K562 (cell line): ENCODE results near the gene PSMB4. TPM values are rescaled to one million over a fixed set of nuclear protein-coding genes. Genes with fewer than 3 reads are reported as not detected.

Source experiments
- ATAC-seq: fragments of 200-7000 bp; cut with Tn5 transposase; 3 replicates; pipeline ENCODE4 v1.9.1; 2020; ENCODE audit warnings: moderate library complexity
- BruUV-seq: library from RNA; stranded (reverse); fragments of 400-500 nt; replicated peaks from 2 replicates; lab custom pipeline; 2021; lab: Mats Ljungman, UMichigan
- CTCF ChIA-PET: fragments of 300-600 bp; formaldehyde crosslinking; extraction: SDS; loops from one replicate; lab custom pipeline; 2021; ENCODE audit warnings: low intra/inter-chr PET ratio; lab: Yijun Ruan, JAX
- POLR2A ChIA-PET: fragments of 300-600, 350-650 bp; sonication (Branson Sonifier 250); formaldehyde crosslinking; extraction: SDS; loops from one replicate; lab custom pipeline; 2021; ENCODE audit warnings: antibody characterized with exemption, inconsistent platforms; lab: Yijun Ruan, JAX
- DNase-seq, 4 experiments: peaks; one replicate each; pipeline versions ENCODE4 v3.0.0 to v3.0.0-alpha.2; 2011 to 2018; ENCODE audit warnings: low spot score in 3 of 4, mixed read lengths in 3 of 4; ENCODE audit errors: extremely low read depth in 1 of 4
- FAIRE-seq: peaks from 2 replicates; lab custom pipeline; 2011; peaks lifted over from hg19 to GRCh38; lab: Jason Lieb, UNC
- H2AFZ ChIP-seq: 2 replicates; pipeline ENCODE4 v1.6.0; 2011; ENCODE audit warnings: low read depth, low read length, control low read depth, inconsistent platforms
- H3K27ac ChIP-seq: fragments of 200-600 bp; 3 replicates; pipeline ENCODE4 v1.8.0; 2011; ENCODE audit warnings: low read depth, mild to moderate bottlenecking, control low read depth, inconsistent platforms, low read length, moderate library complexity, mixed read lengths; ENCODE audit errors: extremely low read depth
- H3K27me3 ChIP-seq, 2 experiments: fragments of 300-600 bp in 1 of 2; 2 replicates in 1 of 2; 3 replicates in 1 of 2; pipeline versions ENCODE4 v1.6.0 to v1.8.0; 2011; ENCODE audit warnings: inconsistent platforms in 2 of 2, low read length in 2 of 2, mild to moderate bottlenecking in 1 of 2, mixed read lengths in 1 of 2, moderate library complexity in 1 of 2; ENCODE audit not compliant: control insufficient read depth in 2 of 2, insufficient read depth in 2 of 2
- H3K36me3 ChIP-seq: fragments of 300-600 bp; 3 replicates; pipeline ENCODE4 v1.8.0; 2011; ENCODE audit warnings: mild to moderate bottlenecking, low read length, inconsistent platforms; ENCODE audit not compliant: control insufficient read depth, insufficient read depth
- H3K4me1 ChIP-seq, 2 experiments: fragments of 200-600 bp in 1 of 2; replicated peaks in 1 of 2; 2 replicates in 1 of 2; 3 replicates in 1 of 2; pipeline versions ENCODE4 v1.5.1 to v1.8.0; 2011; ENCODE audit warnings: inconsistent platforms in 2 of 2, low read length in 2 of 2, mild to moderate bottlenecking in 1 of 2, mixed read lengths in 1 of 2, moderate library complexity in 1 of 2; ENCODE audit not compliant: control insufficient read depth in 2 of 2, insufficient read depth in 2 of 2
- H3K4me2 ChIP-seq: 2 replicates; pipeline ENCODE4 v1.6.1; 2011; ENCODE audit warnings: low read length, control low read depth, inconsistent platforms, mixed read lengths; ENCODE audit not compliant: insufficient read depth
- H3K4me3 ChIP-seq: fragments of 200-600 bp; sonication (generic), shearing (Covaris generic); 2 replicates; pipeline ENCODE4 v1.5.1; 2016; ENCODE audit warnings: control low read depth, inconsistent platforms
- H3K79me2 ChIP-seq: fragments of 200-600 bp; 3 replicates; pipeline ENCODE4 v1.8.0; 2011; ENCODE audit warnings: low read length, inconsistent platforms; ENCODE audit not compliant: control insufficient read depth, insufficient read depth
- H3K9ac ChIP-seq, 2 experiments: 2 replicates each; pipeline versions ENCODE4 v1.6.0 to v1.6.1; 2011; ENCODE audit warnings: low read depth in 2 of 2, low read length in 2 of 2, control low read depth in 1 of 2, inconsistent platforms in 1 of 2, mild to moderate bottlenecking in 1 of 2, mixed read lengths in 1 of 2; ENCODE audit not compliant: insufficient read depth in 1 of 2
- H3K9me1 ChIP-seq: one replicate; pipeline ENCODE4 v1.6.0; 2011; ENCODE audit warnings: inconsistent platforms, mild to moderate bottlenecking, low read length, moderate library complexity; ENCODE audit not compliant: control insufficient read depth, insufficient read depth
- H3K9me3 ChIP-seq: replicated peaks from 2 replicates; pipeline ENCODE4 v1.5.1; 2011; ENCODE audit warnings: low read depth, low read length, inconsistent platforms; ENCODE audit not compliant: control insufficient read depth, insufficient read depth
- H4K20me1 ChIP-seq: replicated peaks from 2 replicates; pipeline ENCODE4 v1.6.1; 2011; ENCODE audit warnings: low read length, inconsistent platforms, mixed read lengths; ENCODE audit not compliant: control insufficient read depth, insufficient read depth
- ATF1 ChIP-seq, 2 experiments: fragments of 450-650 bp in 1 of 2; IDR thresholded peaks; 2 replicates each; pipeline ENCODE4 v1.6.1; 2016; ENCODE audit warnings: missing compliant biosample characterization in 1 of 2, missing genetic modification characterization in 1 of 2
- ELK3 ChIP-seq: fragments of 450-650 bp; formaldehyde crosslinking; IDR thresholded peaks from 2 replicates; pipeline ENCODE4 v1.4.0; 2020; ENCODE audit warnings: mild to moderate bottlenecking
- NCOA6 ChIP-seq: fragments of 450-650 bp; IDR thresholded peaks from 2 replicates; pipeline ENCODE4 v1.6.1; 2017; ENCODE audit warnings: mild to moderate bottlenecking
- NFATC3 ChIP-seq: fragments of 450-650 bp; IDR thresholded peaks from 2 replicates; pipeline ENCODE4 v1.6.1; 2017; ENCODE audit warnings: mild to moderate bottlenecking
- NFIC ChIP-seq: fragments of 450-650 bp; IDR thresholded peaks from 2 replicates; pipeline ENCODE4 v1.6.1; 2017; ENCODE audit warnings: mild to moderate bottlenecking, inconsistent platforms
- RBM39 ChIP-seq: fragments of 200-400 bp; formaldehyde crosslinking; optimal IDR thresholded peaks from 2 replicates; pipeline ENCODE3; 2018; ENCODE audit warnings: low read depth, low read length
- ZNF589 ChIP-seq: fragments of 200-800 bp; sonication (Bioruptor generic); IDR thresholded peaks from 2 replicates; pipeline ENCODE4 v1.6.1; 2016; ENCODE audit warnings: low read depth, missing genetic modification characterization, missing compliant biosample characterization
- WGBS: fragments of 100-300 bp; shearing (Covaris generic); methylation state at CpG from one replicate; pipeline ENCODE4 v1.1.6; 2016; ENCODE audit warnings: low coverage, mixed read lengths; ENCODE audit not compliant: insufficient coverage; ENCODE audit errors: missing lambda C conversion rate; 5-methylcytosine and 5-hydroxymethylcytosine counted together
- in situ Hi-C: fragments of 300-500 bp; cut with MboI; formaldehyde crosslinking; loops from 4 replicates; pipeline ENCODE4 v1.15.0; 2018; ENCODE audit warnings: inconsistent platforms, mixed read lengths
- intact Hi-C: fragments of 100-400 bp; cut with micrococcal nuclease; formaldehyde crosslinking; loops from 2 replicates; pipeline ENCODE4 v1.14.2; 2022
- polyA plus RNA-seq, 8 experiments: library from polyadenylated mRNA; depleted of rRNA in 4 of 8; stranded (reverse) in 5 of 8; unstranded in 3 of 8; fragments of >200 nt; fragmentation: Nextera tagmentation in 2 of 8; fragmentation: Illumina TruSeq in 1 of 8; extraction: Ambion mirVana in 2 of 8; extraction: Trizol in 1 of 8; gene quantifications; 2 replicates each; pipeline versions ENCODE4 v1.2.1 to v1.2.3, GENCODE V29; 2011 to 2014; ENCODE audit warnings: inconsistent platforms in 1 of 8, missing spikeins in 1 of 8
- total RNA-seq, 7 experiments: library from RNA; depleted of rRNA in 6 of 7; stranded (reverse); fragments of >200 nt in 6 of 7; fragmentation: Illumina TruSeq in 2 of 7; extraction: Trizol in 2 of 7; gene quantifications; 2 replicates each; pipeline versions ENCODE4 v1.2.1 to v1.2.3, GENCODE V29; 2011 to 2021; ENCODE audit warnings: low replicate concordance in 1 of 7

Gene PSMB4
- total and polyA plus RNA-seq, 9 of the 15 experiments (the other 6 are each of a cell fraction or from before 2014, with no cell fraction given), result 397 to 674 (median 475) TPM

- H3K4me3 ChIP-seq, result no peak overlapping the region
- H3K4me2 ChIP-seq, result peak overlapping the region; percentile 97; the same call in 1 of the 2 replicates
- H3K27ac ChIP-seq, result no peak overlapping the region
- BruUV-seq, result no TSS peak
- H3K36me3 ChIP-seq, result peaks cover 59% of the 10 kb centered on the region; the same call in 2 of the 3 replicates
- H3K9ac ChIP-seq, result 0 out of 4 replicates have a peak overlapping the region, but pooled peaks of 1 of the 2 experiments have one; percentile 9
- ChIA-PET POLR2A (interaction anchor here (1.0 to 3.6 kb wide), 4 partner anchors 9 to 74 kb away, joined by 3 to 11 read pairs (median 5); partner anchors contain the start of gene PI4KB), CTCF (no interaction called here)
- TF ChIP-seq ZNF589, result no peak
- TF ChIP-seq ATF1 (CRISPR knock-in tag; IDR thresholded peaks at IDR 0.05), result no peak
- no peak for TF ChIP-seq ATF1 (tag; IDR thresholded peaks at IDR 0.05)
- no peak for TF ChIP-seq NFATC3
- TF ChIP-seq NCOA6, result no peak
- no peak for TF ChIP-seq RBM39
- no peak for TF ChIP-seq ELK3 (CRISPR knock-in tag)
- no peak for TF ChIP-seq NFIC
- H4K20me1 ChIP-seq, result 0 out of 2 replicates have a peak, but pooled peaks cover 3% of the 10 kb centered on the region
- H3K27me3 ChIP-seq, result no peaks in the 10 kb centered on the region
- peaks cover 0 to 3% of the 10 kb centered on the region in 2 experiments; a peak in 3 of 5 replicates for H3K4me1 ChIP-seq
- intact Hi-C loops, result no loop called here
- in situ Hi-C loops, result no loop called here
- H3K9me1 ChIP-seq, result no peaks in the 10 kb centered on the region
- no peak for ATAC-seq
- peaks cover 22% of the 10 kb centered on the region for H3K79me2 ChIP-seq
- no peak for FAIRE-seq
- WGBS, result 93% methylated on average over 13 of the region's 13 CpGs
- no peaks in the 10 kb centered on the region for H3K9me3 ChIP-seq
- no peak for DNase-seq
- no peak overlapping the region for H2AFZ ChIP-seq
These were observed 1.9 kb downstream of the PSMB4 start for GRCh38 chr1:151401125-151401788.
